Activated CD4-positive, CD25-positive, alpha-beta regulatory T cell (primary cell): Measurements from ENCODE around the gene METTL25.

ENCODE experiments used
- DNase-seq, 4 experiments: peaks; one replicate each; lab custom pipeline; 2025; lab: John Stamatoyannopoulos, UW

The METTL25 gene

GRCh38 chr12:82525616-82526015 is 167.3 kb downstream of the METTL25 start:
- no peak for DNase-seq

GRCh38 chr12:82527165-82527780 is 168.9 kb downstream of the METTL25 start:
- no peak for DNase-seq
